GM18498 (cell line): Measurements from ENCODE around the gene OTOR.

Experiments
- ATAC-seq: cut with Tn5 transposase; IDR thresholded peaks from one replicate; pipeline ENCODE4 v1.9.1; 2021; ENCODE audit warnings: mild to moderate bottlenecking, moderate library complexity; ENCODE audit not compliant: unreplicated experiment

OTOR gene

DNA sequence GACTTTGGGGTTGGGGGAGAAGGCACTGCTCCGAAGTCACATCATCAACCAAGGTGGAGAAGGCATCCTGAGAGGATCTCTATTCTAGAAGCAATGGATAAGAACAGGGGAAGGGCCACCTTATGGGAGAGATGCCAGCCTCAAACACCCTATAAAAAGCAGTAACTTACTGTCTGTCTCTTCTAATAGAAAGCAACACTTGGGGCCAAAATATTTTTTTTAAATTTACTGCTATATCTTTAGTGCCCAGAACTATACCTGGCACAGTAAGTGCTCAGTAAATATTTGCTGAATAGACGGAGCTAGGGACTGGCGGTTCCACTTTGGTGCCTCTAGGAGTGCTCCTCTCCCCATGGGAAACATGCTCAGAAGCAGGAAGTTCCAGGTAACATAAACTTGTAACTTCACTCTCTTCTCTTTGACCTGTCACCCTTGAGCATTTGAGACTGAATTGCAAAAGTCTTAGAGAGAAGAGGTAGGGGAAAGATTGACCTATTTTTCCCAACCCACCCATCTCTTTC lies 807 bp upstream of the OTOR start:
- no peak for ATAC-seq

DNA sequence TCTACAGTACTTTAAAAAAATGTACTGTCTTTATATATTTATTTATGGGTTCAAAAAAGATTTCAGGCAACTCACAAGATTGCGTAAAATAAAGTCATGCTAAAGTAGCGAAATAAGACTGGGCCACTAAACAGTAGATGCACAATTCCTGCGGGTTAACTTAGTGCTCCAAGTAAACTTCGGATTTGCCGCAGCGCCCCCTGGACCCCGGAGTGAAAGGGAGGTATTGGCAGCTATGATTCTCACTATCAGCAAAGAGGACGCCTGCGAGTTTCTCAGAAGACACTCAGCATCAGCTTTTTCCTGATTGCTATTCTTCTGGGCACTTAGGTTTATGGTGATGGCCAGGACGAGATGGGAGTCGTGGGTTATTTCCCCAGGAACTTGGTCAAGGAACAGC lies 1.4 kb downstream of the OTOR start:
- ATAC-seq: no peak

GRCh38 chr20:16752082-16752481 lies 3.9 kb downstream of the OTOR start:
- ATAC-seq: no peak

- ATAC-seq: no peak
Observed at GRCh38 chr20:16752901-16753300, 4.7 kb downstream of the OTOR start.

- peak; percentile 68 for ATAC-seq
Observed at GRCh38 chr20:16758454-16759180, 10.5 kb downstream of the OTOR start.

DNA sequence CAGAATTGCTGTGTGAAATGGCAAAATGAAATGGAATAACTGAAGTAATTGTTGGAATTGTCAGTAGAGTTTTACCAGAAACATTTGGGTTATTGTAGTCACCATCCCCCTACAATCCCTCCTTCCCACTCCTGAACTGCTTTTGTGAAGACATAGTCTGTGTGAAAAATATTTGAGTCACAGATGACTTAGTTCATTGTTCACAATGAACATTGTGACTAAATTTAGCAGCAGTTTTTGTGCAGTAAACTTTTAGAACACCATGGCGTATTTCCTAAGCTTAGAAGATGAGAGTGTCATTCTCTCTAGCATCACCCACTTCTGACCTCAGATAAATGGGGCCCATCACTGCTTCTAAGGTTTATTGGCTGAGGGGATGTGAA lies 11.0 kb downstream of the OTOR start:
- peak; percentile 21 for ATAC-seq

GRCh38 chr20:16760431-16761304 lies 12.5 kb downstream of the OTOR start:
- no peak for ATAC-seq

GRCh38 chr20:16761305-16761829 lies 13.2 kb downstream of the OTOR start:
- ATAC-seq: peak; percentile 69

- no peak for ATAC-seq
Observed at GRCh38 chr20:16764560-16764959, 16.4 kb downstream of the OTOR start.

DNA sequence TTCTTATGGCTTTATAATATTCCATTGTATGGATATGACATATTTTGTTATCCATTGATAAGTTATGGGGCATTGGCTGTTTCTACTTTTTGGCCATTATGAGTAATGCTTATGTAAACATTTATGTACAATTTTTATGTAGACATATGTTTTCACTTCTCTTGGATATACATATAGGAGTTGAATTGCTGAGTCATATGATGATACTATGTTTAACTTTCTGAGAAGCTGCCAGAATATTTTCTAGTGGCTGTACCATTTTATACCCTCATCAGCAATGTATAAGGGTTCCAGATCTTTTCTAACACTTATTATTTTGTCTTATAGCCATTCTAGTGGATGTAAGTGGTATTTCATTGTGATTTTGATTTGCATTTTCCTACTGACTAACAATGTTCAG lies 23.1 kb downstream of the OTOR start:
- ATAC-seq: no peak

GRCh38 chr20:16775961-16776360 lies 27.8 kb downstream of the OTOR start:
- no peak for ATAC-seq

- ATAC-seq: no peak
Observed at GRCh38 chr20:16777126-16777525, 29.0 kb downstream of the OTOR start.

DNA sequence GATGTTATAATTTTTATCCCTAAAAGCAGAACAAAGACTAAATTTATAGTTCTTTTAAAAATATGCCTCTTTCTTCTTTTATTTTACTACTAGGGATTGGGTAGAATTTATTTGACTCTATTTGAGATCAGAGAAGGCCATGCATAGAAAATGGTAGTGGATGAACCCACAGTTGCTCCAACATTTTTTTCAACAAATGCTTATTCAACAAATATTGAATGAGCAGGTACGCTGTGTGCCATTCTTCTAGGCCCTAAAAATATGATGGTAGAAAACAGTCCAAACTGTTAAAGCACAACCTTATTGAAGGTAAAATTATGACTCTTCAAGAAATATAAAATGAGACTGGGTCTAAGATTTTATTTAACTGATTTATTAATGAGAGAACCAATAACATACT lies 30.0 kb downstream of the OTOR start:
- ATAC-seq: no peak

- no peak for ATAC-seq
Observed at GRCh38 chr20:16781496-16781895, 33.3 kb downstream of the OTOR start.

DNA sequence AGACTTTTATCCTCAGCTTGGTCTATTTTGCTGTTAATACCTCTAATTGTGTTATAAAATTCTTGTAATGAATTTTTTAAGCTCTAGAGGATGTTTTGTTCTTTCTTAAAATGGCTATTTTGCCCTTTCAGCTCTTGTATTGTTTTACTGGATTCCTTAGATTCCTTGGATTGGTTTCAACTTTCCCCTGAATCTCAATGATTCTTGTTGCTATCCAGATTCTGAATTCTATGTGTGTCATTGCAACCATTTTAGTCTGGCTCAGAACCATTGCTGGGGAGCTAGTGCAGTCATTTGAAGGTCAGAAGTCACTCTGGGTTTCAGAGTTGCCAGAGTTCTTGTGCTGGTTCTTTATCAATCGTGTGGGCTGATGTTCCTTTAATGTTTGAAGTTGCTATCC lies 37.1 kb downstream of the OTOR start:
- no peak for ATAC-seq
